ENCODE results near the gene ARRB1.
"Not testable (repeated sequence)": the region's sequence is repeated elsewhere in the genome, so short reads cannot be mapped to it uniquely, and the experiment has no call there.

ARRB1 gene

GRCh38 chr11:75292943-75293342 lies 58.5 kb downstream of the ARRB1 start:
- DNase-seq, result no peak

- no peak for DNase-seq
These were observed 59.7 kb downstream of the ARRB1 start for GRCh38 chr11:75291741-75292140.

GRCh38 chr11:75289919-75290318 lies 61.5 kb downstream of the ARRB1 start:
- DNase-seq, result no peak

- no peak for DNase-seq
These were observed 62.0 kb downstream of the ARRB1 start for GRCh38 chr11:75289511-75289760.

GRCh38 chr11:75287579-75287978 lies 63.9 kb downstream of the ARRB1 start:
- no peak for DNase-seq

- no peak for DNase-seq
These were observed 64.5 kb downstream of the ARRB1 start for GRCh38 chr11:75286826-75287465.

GRCh38 chr11:75285776-75286360 lies 65.6 kb downstream of the ARRB1 start:
- no peak for DNase-seq

GRCh38 chr11:75283391-75283931 lies 68.0 kb downstream of the ARRB1 start:
- DNase-seq, result no peak

GRCh38 chr11:75281469-75282095 lies 69.9 kb downstream of the ARRB1 start:
- no peak for DNase-seq

GRCh38 chr11:75280770-75281468 lies 70.5 kb downstream of the ARRB1 start:
- no peak for DNase-seq

- DNase-seq, result peak; percentile 80
These were observed 71.2 kb downstream of the ARRB1 start for GRCh38 chr11:75280227-75280701.

GRCh38 chr11:75279273-75279672 lies 72.2 kb downstream of the ARRB1 start:
- DNase-seq, result no peak

GRCh38 chr11:75277991-75278790 lies 73.3 kb downstream of the ARRB1 start:
- DNase-seq, result no peak

- no peak for DNase-seq
These were observed 74.2 kb downstream of the ARRB1 start for GRCh38 chr11:75277211-75277805.

- no peak for DNase-seq
These were observed 74.8 kb downstream of the ARRB1 start for GRCh38 chr11:75276686-75277085.

GRCh38 chr11:75276186-75276585 lies 75.3 kb downstream of the ARRB1 start:
- no peak for DNase-seq

GRCh38 chr11:75275581-75275980 lies 75.9 kb downstream of the ARRB1 start:
- DNase-seq, result peak; percentile 75

- DNase-seq, result not testable (repeated sequence)
These were observed 76.7 kb downstream of the ARRB1 start for GRCh38 chr11:75274716-75275115.

GRCh38 chr11:75273411-75274391 lies 77.8 kb downstream of the ARRB1 start:
- DNase-seq, result no peak

GRCh38 chr11:75272821-75273301 lies 78.6 kb downstream of the ARRB1 start:
- DNase-seq, result no peak

- DNase-seq, result no peak
These were observed 79.1 kb downstream of the ARRB1 start for GRCh38 chr11:75272391-75272790.
